ENCODE results near the gene NTM. TPM values are rescaled to one million over a fixed set of nuclear protein-coding genes. Genes with fewer than 3 reads are reported as not detected.

Gene NTM
- total RNA-seq, 6 donors from 2014 or later = 4.1 to 151 (median 115) TPM

GRCh38 chr11:131583421-131583820, 213.0 kb downstream of the NTM start:
- ATAC-seq (ENCODE audit: low FRiP score in 2 of 2) = no peak

GRCh38 chr11:131583938-131584337, 213.5 kb downstream of the NTM start:
- Histone ChIP-seq H3K9me3 (peaks cover 0 to 3% (median 0%) of the 10 kb centered on the region in 4 donors), H3K27me3 (no peaks in the 10 kb centered on the region), H3K4me1 (no peaks in the 10 kb centered on the region), H3K36me3 (no peaks in the 10 kb centered on the region), H3K27ac (no peak overlapping the region), H3K4me3 (no peak overlapping the region)
- DNase-seq (no peak), ATAC-seq (ENCODE audit: low FRiP score in 2 of 2) (no peak)
- TF ChIP-seq CTCF (IDR thresholded peaks at IDR 0.05) (no peak), EP300 (IDR thresholded peaks at IDR 0.05) (no peak), POLR2A (IDR thresholded peaks at IDR 0.05) (no peak), POLR2AphosphoS5 (IDR thresholded peaks at IDR 0.05) (no peak)
- 64 to 71% methylated on average over 6 of the region's 6 CpGs for WGBS, 2 donors

More at GRCh38 chr11:131583421-131583820, 213.0 kb downstream of the NTM start:
- H3K27ac ChIP-seq = no peak overlapping the region
- H3K4me1 ChIP-seq = no peaks in the 10 kb centered on the region
- H3K4me3 ChIP-seq = no peak overlapping the region
- H3K27me3 ChIP-seq = no peaks in the 10 kb centered on the region
- no peaks in the 10 kb centered on the region for H3K36me3 ChIP-seq
- TF ChIP-seq CTCF (IDR thresholded peaks at IDR 0.05) (no peak), EP300 (IDR thresholded peaks at IDR 0.05) (no peak), POLR2A (IDR thresholded peaks at IDR 0.05) (no peak), POLR2AphosphoS5 (IDR thresholded peaks at IDR 0.05) (no peak)
- WGBS, 2 donors = 76 to 86% methylated on average over 5 of the region's 5 CpGs
- peaks cover 0 to 3% (median 0%) of the 10 kb centered on the region in 4 donors for H3K9me3 ChIP-seq
- no peak for DNase-seq

DNA sequence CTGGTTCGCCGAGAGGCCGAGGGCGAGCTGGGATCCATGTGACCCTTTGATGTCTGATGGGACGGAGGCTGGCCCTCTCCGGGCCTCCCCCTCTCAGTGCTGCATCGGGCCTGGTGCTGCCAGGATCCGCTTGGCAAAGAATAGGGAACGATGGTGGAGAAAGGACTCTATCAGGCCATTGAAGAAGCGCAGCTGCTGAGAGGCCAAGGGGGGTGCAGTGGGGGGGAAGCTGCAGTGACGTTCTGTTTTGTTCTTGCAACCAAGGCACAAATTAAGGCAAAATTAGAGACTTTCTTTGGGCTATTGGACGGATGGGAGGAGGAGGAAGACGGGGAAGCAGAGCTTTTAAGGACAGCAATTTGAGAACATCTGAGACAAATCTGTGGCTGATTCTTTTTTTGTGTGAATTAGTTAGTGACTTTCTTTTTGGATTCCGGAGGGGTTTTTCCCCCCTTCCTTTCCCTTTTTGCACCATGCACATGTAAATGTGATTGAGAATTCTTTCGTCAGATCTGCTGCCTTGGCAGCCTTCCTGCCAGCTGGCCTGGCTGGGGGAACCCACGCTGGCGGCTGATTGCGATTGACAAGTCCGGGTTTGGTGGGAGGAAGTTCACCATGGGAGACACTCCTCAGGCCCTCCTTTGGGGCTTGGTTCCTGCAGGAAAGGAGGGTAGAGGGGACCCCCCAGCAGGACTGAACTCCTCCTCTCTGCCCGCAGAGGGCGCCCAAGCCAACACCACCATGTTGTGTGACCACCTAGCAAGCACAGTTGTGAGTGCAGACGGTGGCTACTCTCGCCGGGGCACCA, 214.6 kb downstream of the NTM start:
- ATAC-seq (ENCODE audit: low FRiP score in 2 of 2) (peak in 1 of 2 donors; percentile 18), DNase-seq (peak in 1 of 2 donors; percentile 45)
- Histone ChIP-seq H3K4me3 (no peak overlapping the region), H3K36me3 (no peaks in the 10 kb centered on the region), H3K27ac (no peak overlapping the region), H3K9me3 (peaks cover 0 to 3% (median 0%) of the 10 kb centered on the region in 4 donors), H3K27me3 (no peaks in the 10 kb centered on the region), H3K4me1 (no peaks in the 10 kb centered on the region)
- TF ChIP-seq POLR2A (IDR thresholded peaks at IDR 0.05) = no peak
- TF ChIP-seq POLR2AphosphoS5 (IDR thresholded peaks at IDR 0.05) = no peak
- TF ChIP-seq EP300 (IDR thresholded peaks at IDR 0.05) = no peak
- no peak for TF ChIP-seq CTCF (IDR thresholded peaks at IDR 0.05)
- 48 to 51% methylated on average over 20 to 23 of the region's 24 CpGs for WGBS, 2 donors

DNA sequence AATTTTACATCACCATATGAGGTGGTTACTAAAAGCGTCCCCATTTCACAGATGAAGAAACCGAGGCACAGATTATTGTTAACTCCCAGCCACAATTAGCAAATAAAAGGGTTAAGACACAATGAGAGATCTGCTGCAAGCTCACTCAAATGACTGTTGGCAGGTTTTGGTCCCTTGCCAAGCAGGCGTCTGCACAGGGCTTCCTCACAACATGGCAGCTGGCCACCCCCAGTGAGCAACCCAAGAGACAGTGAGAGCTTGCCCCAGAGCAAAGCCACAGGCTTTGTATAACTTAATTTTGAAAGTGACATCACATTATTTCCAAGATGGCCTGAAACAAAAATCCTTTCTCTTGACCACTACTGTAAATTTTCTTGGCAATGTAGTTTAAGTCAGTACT, 217.6 kb downstream of the NTM start:
- Histone ChIP-seq H3K27ac (no peak overlapping the region), H3K4me3 (no peak overlapping the region), H3K27me3 (no peaks in the 10 kb centered on the region), H3K36me3 (no peaks in the 10 kb centered on the region), H3K9me3 (peaks cover 0 to 3% (median 0%) of the 10 kb centered on the region in 4 donors), H3K4me1 (no peaks in the 10 kb centered on the region)
- TF ChIP-seq POLR2A (IDR thresholded peaks at IDR 0.05) (no peak), POLR2AphosphoS5 (IDR thresholded peaks at IDR 0.05) (no peak), EP300 (IDR thresholded peaks at IDR 0.05) (no peak), CTCF (IDR thresholded peaks at IDR 0.05) (no peak)
- WGBS, 2 donors = 69 to 76% methylated on average over 3 of the region's 3 CpGs
- DNase-seq (no peak), ATAC-seq (ENCODE audit: low FRiP score in 2 of 2) (no peak)
